ENCODE measurements around the gene YBX2.

- no peak for TF ChIP-seq EZH2 (IDR thresholded peaks at IDR 0.05; ENCODE audit: borderline replicate concordance, low read depth, low read length, severe bottlenecking)
- no peak for TF ChIP-seq POLR2A (IDR thresholded peaks at IDR 0.05; ENCODE audit: low read depth, low read length)
- TF ChIP-seq CTCF (IDR thresholded peaks at IDR 0.05; ENCODE audit: extremely low read depth in 1 of 2, insufficient read depth in 1 of 2, low read depth in 1 of 2, low read length in 2 of 2) = no peak
- TF ChIP-seq, protein P1, sequence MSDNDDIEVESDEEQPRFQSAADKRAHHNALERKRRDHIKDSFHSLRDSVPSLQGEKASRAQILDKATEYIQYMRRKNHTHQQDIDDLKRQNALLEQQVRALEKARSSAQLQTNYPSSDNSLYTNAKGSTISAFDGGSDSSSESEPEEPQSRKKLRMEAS (IDR thresholded peaks at IDR 0.05; ENCODE audit: insufficient read depth, insufficient read length) = no peak
- TF ChIP-seq POLR2AphosphoS5 (IDR thresholded peaks at IDR 0.05; ENCODE audit: insufficient read depth, low read depth, low read length) = no peak
- TF ChIP-seq MYC (IDR thresholded peaks at IDR 0.05; ENCODE audit: low read depth, low read length) = no peak
- no peak for TF ChIP-seq FOS (IDR thresholded peaks at IDR 0.05; ENCODE audit: borderline replicate concordance, insufficient read depth, low read length)
- no peak for TF ChIP-seq JUN (IDR thresholded peaks at IDR 0.05; ENCODE audit: borderline replicate concordance, insufficient read depth, insufficient read length, low read depth)
- no peak for TF ChIP-seq GATA2 (IDR thresholded peaks at IDR 0.05; ENCODE audit: insufficient read depth, insufficient read length, low read depth, low read length)
Observed at GRCh38 chr17:7290685-7291084, 3.8 kb downstream of the YBX2 start.

Measured in endothelial cell of umbilical vein (primary cell).